GM10847 (cell line): Measurements from ENCODE around the gene GRIA1.

ENCODE experiments used
- POLR2A ChIP-seq: IDR thresholded peaks from 2 replicates; pipeline ENCODE4 v1.6.1; 2011; ENCODE audit not compliant: insufficient read length; ENCODE audit errors: extremely low read depth

Gene GRIA1

GRCh38 chr5:153610811-153611210 lies 120.3 kb downstream of the GRIA1 start:
- TF ChIP-seq POLR2A, result no peak

DNA sequence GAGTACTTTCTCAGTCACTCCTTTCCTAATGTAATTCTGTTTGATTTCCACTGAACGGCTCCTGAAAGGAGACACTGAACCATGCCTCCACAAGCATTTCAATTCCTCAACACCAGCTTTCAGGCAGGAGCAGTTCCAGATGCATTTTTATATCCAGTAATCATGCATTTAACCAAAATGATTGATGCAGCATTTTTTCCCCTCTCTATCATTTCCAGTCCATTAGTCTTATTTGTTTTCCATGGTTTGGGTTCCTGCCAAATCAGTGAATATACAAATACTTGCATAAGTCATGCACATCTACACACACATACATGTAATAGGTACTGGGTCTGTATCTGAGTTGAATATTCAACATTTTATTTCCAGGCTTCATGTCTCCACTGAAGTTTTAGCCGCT lies 122.7 kb downstream of the GRIA1 start:
- TF ChIP-seq POLR2A, result no peak

DNA sequence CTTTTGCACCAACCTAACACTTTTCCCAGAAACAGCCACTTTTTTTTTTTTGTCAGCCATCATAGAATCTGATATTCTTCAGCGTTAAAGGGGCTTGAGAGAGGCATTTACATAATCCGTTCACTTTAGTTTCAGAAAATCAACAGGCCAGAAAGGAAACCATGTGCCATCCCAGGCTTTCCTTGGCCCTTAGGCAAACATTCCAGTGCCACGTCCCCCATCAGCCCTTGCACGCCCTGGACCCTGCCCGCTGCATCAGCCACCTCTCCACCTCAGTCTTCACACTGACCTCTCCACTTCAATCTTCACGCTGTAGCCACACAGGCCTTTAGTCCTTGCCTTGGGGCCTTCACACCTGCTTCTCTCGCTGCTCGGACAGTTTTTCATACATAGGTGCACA lies 123.2 kb downstream of the GRIA1 start:
- no peak for TF ChIP-seq POLR2A

- TF ChIP-seq POLR2A, result no peak
These were observed 126.7 kb downstream of the GRIA1 start for GRCh38 chr5:153617190-153617589.

DNA sequence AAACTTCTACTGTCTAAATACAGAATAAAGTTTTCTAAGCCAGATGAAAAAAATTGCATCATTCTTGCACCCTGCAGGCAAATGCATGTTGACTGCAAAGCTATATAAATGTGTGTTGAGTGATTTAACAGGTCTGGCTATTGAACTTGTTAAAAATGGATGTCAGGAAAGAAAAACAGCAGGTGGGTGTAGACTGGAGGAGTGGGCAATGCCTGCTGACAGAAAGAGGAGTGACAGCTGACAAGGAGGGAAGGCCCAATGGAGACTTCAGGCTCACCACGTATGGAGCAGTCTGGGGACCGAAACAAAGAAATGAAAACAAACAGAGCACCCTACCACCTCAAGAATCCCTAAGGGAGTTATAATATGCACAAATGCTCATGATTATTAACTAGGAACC lies 127.8 kb downstream of the GRIA1 start:
- no peak for TF ChIP-seq POLR2A

DNA sequence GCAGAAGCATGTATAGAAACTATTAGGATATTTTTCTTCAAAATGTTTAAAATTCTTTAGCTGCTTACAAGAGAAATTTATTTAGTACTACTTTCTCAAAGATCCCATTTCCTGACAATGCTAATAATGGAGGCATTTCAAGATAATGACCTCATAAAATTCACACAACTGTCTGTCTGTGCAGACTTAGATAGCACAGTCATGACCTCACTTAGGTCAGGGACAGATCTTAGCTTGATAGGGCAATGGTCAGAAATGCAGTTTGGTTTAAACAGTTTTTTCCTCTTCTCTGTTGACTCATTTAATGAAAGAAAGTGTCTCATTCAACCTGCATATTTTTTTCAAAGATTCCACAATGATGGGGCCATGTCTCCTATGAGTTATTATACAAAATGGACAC lies 128.4 kb downstream of the GRIA1 start:
- TF ChIP-seq POLR2A, result no peak

GRCh38 chr5:153619771-153620170 lies 129.3 kb downstream of the GRIA1 start:
- no peak for TF ChIP-seq POLR2A

- TF ChIP-seq POLR2A, result no peak
These were observed 132.7 kb downstream of the GRIA1 start for GRCh38 chr5:153623124-153623523.

- TF ChIP-seq POLR2A, result no peak
These were observed 133.4 kb downstream of the GRIA1 start for GRCh38 chr5:153623751-153624450.

DNA sequence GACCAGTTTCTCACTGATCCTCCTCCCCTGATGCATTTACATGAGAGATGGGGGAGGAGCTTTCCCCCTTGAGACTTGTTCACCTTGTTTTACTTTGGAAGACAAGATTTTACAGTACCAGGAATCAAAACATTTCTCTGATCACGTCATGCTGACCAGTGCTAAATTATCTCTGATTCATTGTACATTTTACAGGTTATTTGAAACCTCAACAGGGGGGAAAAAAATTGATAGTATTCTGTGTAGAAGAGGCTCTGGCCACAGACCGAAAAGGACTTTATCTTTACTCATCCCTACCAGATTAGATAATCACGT lies 133.9 kb downstream of the GRIA1 start:
- no peak for TF ChIP-seq POLR2A

DNA sequence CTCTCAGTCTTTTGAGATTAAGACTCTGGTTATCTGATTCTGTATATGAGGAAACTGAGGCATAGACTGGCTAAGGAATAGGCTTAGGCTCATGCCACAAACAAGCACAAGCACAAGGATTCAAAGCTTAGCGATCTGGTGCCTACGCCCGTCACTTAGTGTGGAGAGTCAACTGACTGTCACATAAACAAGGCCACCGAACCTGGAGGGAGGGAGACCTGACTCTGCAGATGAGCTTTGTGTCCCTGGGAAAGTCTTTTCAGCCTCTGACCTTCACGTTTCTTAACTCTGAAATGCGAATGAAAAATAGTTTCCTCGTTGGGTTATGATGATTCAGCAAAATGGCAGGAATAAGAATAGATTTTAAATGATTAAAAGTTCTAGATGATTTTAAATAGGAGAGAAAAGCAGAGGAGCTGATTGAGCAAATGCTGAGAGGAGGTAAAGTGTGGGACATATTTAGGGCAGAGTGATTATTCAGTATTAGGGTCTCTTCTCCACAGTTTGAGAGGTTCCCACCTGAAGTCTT lies 135.4 kb downstream of the GRIA1 start:
- no peak for TF ChIP-seq POLR2A

- TF ChIP-seq POLR2A, result no peak
These were observed 136.4 kb downstream of the GRIA1 start for GRCh38 chr5:153626836-153627235.

DNA sequence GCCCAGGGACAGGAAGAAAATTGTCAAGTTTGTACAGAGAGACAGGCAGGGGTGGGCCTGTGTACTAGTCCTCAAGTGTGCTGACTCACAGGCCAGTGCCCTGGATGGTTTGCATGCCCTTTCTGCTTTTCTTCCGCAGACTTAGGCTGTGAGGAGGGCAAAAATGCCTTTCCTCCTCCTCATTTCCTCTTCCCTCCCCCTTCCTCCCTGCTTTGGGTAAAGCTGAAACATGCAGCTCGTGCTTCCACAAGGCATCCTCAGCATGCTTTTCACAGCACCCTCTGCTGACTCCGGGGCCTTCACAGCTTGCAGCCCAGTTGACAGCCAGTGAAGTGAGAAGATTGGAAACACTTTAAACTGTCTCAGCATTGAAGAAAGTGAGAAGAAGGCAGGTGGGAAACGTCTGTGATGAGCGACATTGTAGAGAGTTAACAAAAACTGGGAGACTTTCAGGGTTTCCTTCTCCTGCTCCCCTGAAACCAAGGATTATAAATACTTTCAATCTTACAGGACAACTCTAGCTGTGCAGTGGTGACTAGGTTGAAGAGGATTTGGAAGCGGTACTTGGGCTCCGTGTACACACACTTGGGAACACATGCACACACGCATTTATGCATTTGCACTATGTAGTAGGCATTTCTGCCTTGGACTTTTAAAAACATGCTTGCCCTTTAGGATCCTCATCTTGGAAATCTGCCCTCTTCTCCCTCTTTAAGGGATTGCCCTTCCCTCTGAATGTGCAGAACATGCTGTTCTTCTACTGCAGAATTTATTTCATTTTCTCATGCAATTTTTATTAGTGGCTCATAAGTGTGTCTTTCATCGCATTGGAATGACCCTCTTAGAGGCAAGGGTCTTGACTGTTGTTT lies 138.8 kb downstream of the GRIA1 start:
- TF ChIP-seq POLR2A, result no peak

- TF ChIP-seq POLR2A, result no peak
These were observed 140.1 kb downstream of the GRIA1 start for GRCh38 chr5:153630546-153630945.

- TF ChIP-seq POLR2A, result no peak
These were observed 142.3 kb downstream of the GRIA1 start for GRCh38 chr5:153632748-153633290.
